Astrocyte of the spinal cord (primary cell): ENCODE measurements around the gene EPHB6.

Source experiments
- DNase-seq: peaks from one replicate; pipeline ENCODE4 v3.0.0; 2011; ENCODE audit warnings: low read depth, low spot score
- H3K4me3 ChIP-seq: 2 replicates; pipeline ENCODE4 v1.5.1; 2011; ENCODE audit warnings: low read depth, mild to moderate bottlenecking, low read length, moderate library complexity
- CTCF ChIP-seq: IDR thresholded peaks from 2 replicates; pipeline ENCODE4 v1.5.1; 2012; ENCODE audit warnings: low read depth, mild to moderate bottlenecking, low read length, inconsistent platforms
- in situ Hi-C: cut with HindIII; loops from 2 replicates; pipeline ENCODE4 v1.10.0; 2017; ENCODE audit warnings: low sequenced_read_pairs

Gene EPHB6

GRCh38 chr7:142872106-142872675, 17.3 kb downstream of the EPHB6 start:
- H3K4me3 ChIP-seq = no peak overlapping the region
- no peak for TF ChIP-seq CTCF
- in situ Hi-C loops = no loop called here
- no peak for DNase-seq

GRCh38 chr7:142873281-142873784, 18.5 kb downstream of the EPHB6 start:
- TF ChIP-seq CTCF = peak; percentile 43
- no peak for DNase-seq
- in situ Hi-C loops = no loop called here
- no peak overlapping the region for H3K4me3 ChIP-seq

GRCh38 chr7:142873871-142874270, 19.0 kb downstream of the EPHB6 start:
- in situ Hi-C loops = no loop called here

GRCh38 chr7:142874409-142874808, 19.5 kb downstream of the EPHB6 start:
- in situ Hi-C loops = no loop called here
- H3K4me3 ChIP-seq = no peak overlapping the region
- TF ChIP-seq CTCF = no peak
- no peak for DNase-seq

More at GRCh38 chr7:142873871-142874270, 19.0 kb downstream of the EPHB6 start:
- TF ChIP-seq CTCF = no peak
- H3K4me3 ChIP-seq = no peak overlapping the region
- DNase-seq = no peak

GRCh38 chr7:142874837-142875236, 20.0 kb downstream of the EPHB6 start:
- H3K4me3 ChIP-seq = no peak overlapping the region
- DNase-seq = no peak
- in situ Hi-C loops = no loop called here
- no peak for TF ChIP-seq CTCF

GRCh38 chr7:142875456-142875855, 20.6 kb downstream of the EPHB6 start:
- no peak for DNase-seq
- H3K4me3 ChIP-seq = no peak overlapping the region
- in situ Hi-C loops = no loop called here
- no peak for TF ChIP-seq CTCF
